Liver (tissue), 9 donors: ENCODE data around the gene ELMO2. TPM values are rescaled to one million over a fixed set of nuclear protein-coding genes. Genes with fewer than 3 reads are reported as not detected.

Experiments
- DNase-seq: peaks from one replicate; pipeline ENCODE4 v3.0.0-alpha.2; 2017; ENCODE audit warnings: low spot score
- H3K27ac ChIP-seq, 2 donors: one replicate each; pipeline ENCODE4 v1.7.0; 2013; ENCODE audit warnings: inconsistent platforms in 2 of 2, low read length in 2 of 2, control low read depth in 1 of 2, low read depth in 1 of 2, mild to moderate bottlenecking in 1 of 2
- H3K27me3 ChIP-seq, 4 donors: one replicate each; pipeline versions ENCODE4 v1.6.1 to v1.7.0; 2013; ENCODE audit warnings: low read length in 3 of 4, inconsistent platforms in 1 of 4, mild to moderate bottlenecking in 1 of 4, moderate library complexity in 1 of 4; ENCODE audit not compliant: control insufficient read depth in 4 of 4, insufficient read depth in 4 of 4
- H3K36me3 ChIP-seq, 4 donors: one replicate each; pipeline versions ENCODE4 v1.6.1 to v1.7.0; 2013; ENCODE audit warnings: low read length in 3 of 4, mild to moderate bottlenecking in 3 of 4, low read depth in 1 of 4, moderate library complexity in 1 of 4; ENCODE audit not compliant: control insufficient read depth in 4 of 4, insufficient read depth in 3 of 4
- H3K4me1 ChIP-seq, 4 donors: one replicate each; pipeline versions ENCODE4 v1.6.1 to v1.7.0; 2013; ENCODE audit warnings: low read length in 3 of 4, mild to moderate bottlenecking in 3 of 4, moderate library complexity in 1 of 4; ENCODE audit not compliant: control insufficient read depth in 4 of 4, insufficient read depth in 4 of 4
- H3K4me3 ChIP-seq, 3 donors: one replicate each; pipeline versions ENCODE4 v1.6.1 to v1.7.0; 2013; ENCODE audit warnings: low read length in 3 of 3, control low read depth in 1 of 3, low read depth in 1 of 3, mild to moderate bottlenecking in 1 of 3
- H3K9ac ChIP-seq, 2 donors: one replicate each; pipeline ENCODE4 v1.7.0; 2013; ENCODE audit warnings: low read length in 2 of 2, mild to moderate bottlenecking in 2 of 2, moderate library complexity in 2 of 2, control low read depth in 1 of 2, low read depth in 1 of 2
- H3K9me3 ChIP-seq, 4 donors: one replicate each; pipeline versions ENCODE4 v1.6.1 to v1.7.0; 2013; ENCODE audit warnings: low read length in 3 of 4; ENCODE audit not compliant: control insufficient read depth in 4 of 4
- EGR1 ChIP-seq, 2 donors: IDR thresholded peaks; 2 replicates each; pipeline ENCODE4 v1.6.1; 2016 to 2018; ENCODE audit warnings: antibody characterized with exemption in 2 of 2, low read depth in 2 of 2
- FOXA1 ChIP-seq: IDR thresholded peaks from 2 replicates; pipeline ENCODE4 v1.6.1; 2016; ENCODE audit warnings: antibody characterized with exemption
- FOXA2 ChIP-seq: IDR thresholded peaks from 2 replicates; pipeline ENCODE4 v1.6.1; 2016; ENCODE audit warnings: antibody characterized with exemption
- GABPA ChIP-seq, 2 donors: IDR thresholded peaks in 1 of 2; conservative IDR thresholded peaks in 1 of 2; 2 replicates each; pipeline ENCODE4 v1.6.1; 2016; ENCODE audit warnings: antibody characterized with exemption in 2 of 2, mild to moderate bottlenecking in 1 of 2, moderate library complexity in 1 of 2
- HNF4A ChIP-seq, 2 donors: conservative IDR thresholded peaks; 2 replicates each; pipeline ENCODE4 v1.6.1; 2016; ENCODE audit warnings: antibody characterized with exemption in 2 of 2, mild to moderate bottlenecking in 2 of 2
- HNF4G ChIP-seq: IDR thresholded peaks from 2 replicates; pipeline ENCODE4 v1.6.1; 2016; ENCODE audit warnings: antibody characterized with exemption
- JUND ChIP-seq, 2 donors: IDR thresholded peaks; 2 replicates each; pipeline ENCODE4 v1.6.1; 2016; ENCODE audit warnings: antibody characterized with exemption in 2 of 2
- NR2F2 ChIP-seq: IDR thresholded peaks from 2 replicates; pipeline ENCODE4 v1.6.1; 2016; ENCODE audit warnings: antibody characterized with exemption
- RAD21 ChIP-seq, 2 donors: IDR thresholded peaks; 2 replicates each; pipeline ENCODE4 v1.6.1; 2016; ENCODE audit warnings: antibody characterized with exemption in 2 of 2, mild to moderate bottlenecking in 2 of 2
- RXRA ChIP-seq, 2 donors: IDR thresholded peaks; 2 replicates each; pipeline ENCODE4 v1.6.1; 2017 to 2018; ENCODE audit warnings: antibody characterized with exemption in 2 of 2, mild to moderate bottlenecking in 1 of 2
- SP1 ChIP-seq: IDR thresholded peaks from 2 replicates; pipeline ENCODE4 v1.6.1; 2018; ENCODE audit warnings: antibody characterized with exemption, mild to moderate bottlenecking
- TAF1 ChIP-seq: conservative IDR thresholded peaks from 2 replicates; pipeline ENCODE4 v1.6.1; 2016; ENCODE audit warnings: antibody characterized with exemption, mild to moderate bottlenecking
- YY1 ChIP-seq: IDR thresholded peaks from 2 replicates; pipeline ENCODE4 v1.6.1; 2016; ENCODE audit warnings: antibody characterized with exemption, mild to moderate bottlenecking
- WGBS: extraction: QIAGEN DNeasy Blood & Tissue Kit; methylation state at CpG from one replicate; pipeline ENCODE4 v1.1.7; 2013; 5-methylcytosine and 5-hydroxymethylcytosine counted together
- polyA plus RNA-seq, 2 donors: library from polyadenylated mRNA; stranded (reverse) in 1 of 2; unstranded in 1 of 2; fragments of 200-250 nt in 1 of 2; fragments of >200 nt in 1 of 2; fragmentation: Nextera tagmentation in 1 of 2; extraction: Ambion mirVana in 1 of 2; gene quantifications; one replicate each; pipeline versions ENCODE4 v1.2.1 to v1.2.3, GENCODE V29; 2013 to 2015
- total RNA-seq, 2 donors: library from RNA; depleted of rRNA; stranded (reverse); fragments of >200 nt; gene quantifications; one replicate each; pipeline ENCODE4 v1.2.3, GENCODE V29; 2014
- TF ChIP-seq, protein P1 (sequence below): fragments of 150-350 bp; IDR thresholded peaks from 2 replicates; pipeline ENCODE4 v1.5.1; 2017; ENCODE audit warnings: improper control_type of control experiment, low read depth, low read length; ENCODE audit not compliant: missing input control
- TF ChIP-seq, protein P2 (sequence below): IDR thresholded peaks from 2 replicates; pipeline ENCODE4 v1.6.1; 2016; ENCODE audit warnings: antibody characterized with exemption
- TF ChIP-seq, protein P3 (sequence below): IDR thresholded peaks from 2 replicates; pipeline ENCODE4 v1.6.1; 2016; ENCODE audit warnings: antibody characterized with exemption
- TF ChIP-seq, protein P4 (sequence below): IDR thresholded peaks from 2 replicates; pipeline ENCODE4 v1.6.1; 2016; ENCODE audit warnings: antibody characterized with exemption, mild to moderate bottlenecking
- TF ChIP-seq, protein P5 (sequence below): IDR thresholded peaks from 2 replicates; pipeline ENCODE4 v1.6.1; 2016; ENCODE audit warnings: antibody characterized with exemption
- donor health status: healthy.
- donor health status: healthy.
- donor health status: healthy.
- donor health status: healthy.
- donor health status: healthy.

The ELMO2 gene
- total and polyA plus RNA-seq, 4 donors: 7.9 to 16.0 (median 13.9) TPM

DNA sequence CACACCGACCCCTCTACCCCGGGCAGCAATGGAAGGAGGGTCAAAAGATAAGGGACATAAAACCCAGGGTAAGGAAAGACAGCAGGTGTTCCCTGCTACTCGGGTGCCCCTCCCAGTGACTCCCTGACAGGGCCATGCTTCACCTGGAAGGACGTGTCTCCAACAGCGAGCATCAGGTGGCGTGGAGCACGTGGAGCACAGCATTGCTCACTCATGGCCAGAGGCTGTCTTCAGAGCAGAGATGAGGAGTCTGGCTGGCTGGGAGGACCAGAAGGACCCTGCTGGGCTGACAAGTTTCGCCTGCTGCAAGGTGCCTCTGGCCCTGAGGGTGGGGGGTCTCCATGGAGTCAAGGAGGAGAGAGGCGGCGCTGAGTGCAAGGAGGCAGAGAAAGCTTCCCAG is 82.9 kb downstream of the ELMO2 start:
- no peak overlapping the region for H3K9ac ChIP-seq
- no peaks in the 10 kb centered on the region for H3K4me1 ChIP-seq
- no peaks in the 10 kb centered on the region for H3K9me3 ChIP-seq
- 58% methylated on average over 10 of the region's 10 CpGs for WGBS
- H3K27ac ChIP-seq: no peak overlapping the region
- no peaks in the 10 kb centered on the region for H3K36me3 ChIP-seq
- no peak for DNase-seq
- no peak overlapping the region for H3K4me3 ChIP-seq
- no peaks in the 10 kb centered on the region for H3K27me3 ChIP-seq
- TF ChIP-seq, protein P1, sequence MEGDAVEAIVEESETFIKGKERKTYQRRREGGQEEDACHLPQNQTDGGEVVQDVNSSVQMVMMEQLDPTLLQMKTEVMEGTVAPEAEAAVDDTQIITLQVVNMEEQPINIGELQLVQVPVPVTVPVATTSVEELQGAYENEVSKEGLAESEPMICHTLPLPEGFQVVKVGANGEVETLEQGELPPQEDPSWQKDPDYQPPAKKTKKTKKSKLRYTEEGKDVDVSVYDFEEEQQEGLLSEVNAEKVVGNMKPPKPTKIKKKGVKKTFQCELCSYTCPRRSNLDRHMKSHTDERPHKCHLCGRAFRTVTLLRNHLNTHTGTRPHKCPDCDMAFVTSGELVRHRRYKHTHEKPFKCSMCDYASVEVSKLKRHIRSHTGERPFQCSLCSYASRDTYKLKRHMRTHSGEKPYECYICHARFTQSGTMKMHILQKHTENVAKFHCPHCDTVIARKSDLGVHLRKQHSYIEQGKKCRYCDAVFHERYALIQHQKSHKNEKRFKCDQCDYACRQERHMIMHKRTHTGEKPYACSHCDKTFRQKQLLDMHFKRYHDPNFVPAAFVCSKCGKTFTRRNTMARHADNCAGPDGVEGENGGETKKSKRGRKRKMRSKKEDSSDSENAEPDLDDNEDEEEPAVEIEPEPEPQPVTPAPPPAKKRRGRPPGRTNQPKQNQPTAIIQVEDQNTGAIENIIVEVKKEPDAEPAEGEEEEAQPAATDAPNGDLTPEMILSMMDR: no peak
- TF ChIP-seq GABPA (IDR thresholded peaks at IDR 0.05 in 1 of 2, conservative IDR thresholded peaks at IDR 0.05 in 1 of 2) (no peak), FOXA2 (no peak), RAD21 (IDR thresholded peaks at IDR 0.05) (no peak), YY1 (no peak), TAF1 (no peak)
- TF ChIP-seq, protein P2, sequence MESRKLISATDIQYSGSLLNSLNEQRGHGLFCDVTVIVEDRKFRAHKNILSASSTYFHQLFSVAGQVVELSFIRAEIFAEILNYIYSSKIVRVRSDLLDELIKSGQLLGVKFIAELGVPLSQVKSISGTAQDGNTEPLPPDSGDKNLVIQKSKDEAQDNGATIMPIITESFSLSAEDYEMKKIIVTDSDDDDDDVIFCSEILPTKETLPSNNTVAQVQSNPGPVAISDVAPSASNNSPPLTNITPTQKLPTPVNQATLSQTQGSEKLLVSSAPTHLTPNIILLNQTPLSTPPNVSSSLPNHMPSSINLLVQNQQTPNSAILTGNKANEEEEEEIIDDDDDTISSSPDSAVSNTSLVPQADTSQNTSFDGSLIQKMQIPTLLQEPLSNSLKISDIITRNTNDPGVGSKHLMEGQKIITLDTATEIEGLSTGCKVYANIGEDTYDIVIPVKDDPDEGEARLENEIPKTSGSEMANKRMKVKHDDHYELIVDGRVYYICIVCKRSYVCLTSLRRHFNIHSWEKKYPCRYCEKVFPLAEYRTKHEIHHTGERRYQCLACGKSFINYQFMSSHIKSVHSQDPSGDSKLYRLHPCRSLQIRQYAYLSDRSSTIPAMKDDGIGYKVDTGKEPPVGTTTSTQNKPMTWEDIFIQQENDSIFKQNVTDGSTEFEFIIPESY: no peak

DNA sequence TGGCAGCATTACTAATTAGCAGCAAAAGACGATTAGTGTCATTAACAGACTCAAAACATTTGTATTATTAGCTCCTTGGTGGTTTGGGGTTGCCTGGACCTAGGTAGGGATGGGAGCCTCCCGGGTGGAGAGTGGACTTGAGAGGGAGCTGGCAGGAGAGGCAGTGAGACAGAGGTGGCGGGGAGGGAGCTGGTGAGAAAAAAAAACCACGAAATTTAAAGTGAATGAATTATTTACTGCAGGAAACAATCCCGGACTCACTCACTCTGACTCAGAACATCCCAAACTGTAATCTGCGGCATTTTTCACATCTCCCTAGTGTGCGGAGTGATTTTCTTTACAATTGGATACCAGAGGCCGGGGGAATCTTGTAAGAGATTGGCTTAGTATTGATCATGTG is 83.8 kb downstream of the ELMO2 start:
- 75% methylated on average over 8 of the region's 8 CpGs for WGBS
- Histone ChIP-seq H3K4me3 (no peak overlapping the region), H3K36me3 (no peaks in the 10 kb centered on the region), H3K9me3 (no peaks in the 10 kb centered on the region), H3K4me1 (no peaks in the 10 kb centered on the region), H3K27me3 (no peaks in the 10 kb centered on the region), H3K9ac (no peak overlapping the region), H3K27ac (no peak overlapping the region)
- no peak for TF ChIP-seq YY1
- TF ChIP-seq FOXA1: no peak
- TF ChIP-seq TAF1: no peak
- TF ChIP-seq HNF4A (conservative IDR thresholded peaks at IDR 0.05): no peak
- no peak for TF ChIP-seq HNF4G
- no peak for TF ChIP-seq GABPA (IDR thresholded peaks at IDR 0.05 in 1 of 2, conservative IDR thresholded peaks at IDR 0.05 in 1 of 2)
- no peak for TF ChIP-seq EGR1 (IDR thresholded peaks at IDR 0.05; ENCODE audit: low read depth in 2 of 2)
- TF ChIP-seq SP1: no peak
- no peak for TF ChIP-seq RAD21 (IDR thresholded peaks at IDR 0.05)
- TF ChIP-seq, protein P3, sequence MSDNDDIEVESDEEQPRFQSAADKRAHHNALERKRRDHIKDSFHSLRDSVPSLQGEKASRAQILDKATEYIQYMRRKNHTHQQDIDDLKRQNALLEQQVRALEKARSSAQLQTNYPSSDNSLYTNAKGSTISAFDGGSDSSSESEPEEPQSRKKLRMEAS: no peak
- TF ChIP-seq, protein P1: no peak
- no peak for TF ChIP-seq JUND (IDR thresholded peaks at IDR 0.05)
- no peak for TF ChIP-seq NR2F2
- TF ChIP-seq, protein P4, sequence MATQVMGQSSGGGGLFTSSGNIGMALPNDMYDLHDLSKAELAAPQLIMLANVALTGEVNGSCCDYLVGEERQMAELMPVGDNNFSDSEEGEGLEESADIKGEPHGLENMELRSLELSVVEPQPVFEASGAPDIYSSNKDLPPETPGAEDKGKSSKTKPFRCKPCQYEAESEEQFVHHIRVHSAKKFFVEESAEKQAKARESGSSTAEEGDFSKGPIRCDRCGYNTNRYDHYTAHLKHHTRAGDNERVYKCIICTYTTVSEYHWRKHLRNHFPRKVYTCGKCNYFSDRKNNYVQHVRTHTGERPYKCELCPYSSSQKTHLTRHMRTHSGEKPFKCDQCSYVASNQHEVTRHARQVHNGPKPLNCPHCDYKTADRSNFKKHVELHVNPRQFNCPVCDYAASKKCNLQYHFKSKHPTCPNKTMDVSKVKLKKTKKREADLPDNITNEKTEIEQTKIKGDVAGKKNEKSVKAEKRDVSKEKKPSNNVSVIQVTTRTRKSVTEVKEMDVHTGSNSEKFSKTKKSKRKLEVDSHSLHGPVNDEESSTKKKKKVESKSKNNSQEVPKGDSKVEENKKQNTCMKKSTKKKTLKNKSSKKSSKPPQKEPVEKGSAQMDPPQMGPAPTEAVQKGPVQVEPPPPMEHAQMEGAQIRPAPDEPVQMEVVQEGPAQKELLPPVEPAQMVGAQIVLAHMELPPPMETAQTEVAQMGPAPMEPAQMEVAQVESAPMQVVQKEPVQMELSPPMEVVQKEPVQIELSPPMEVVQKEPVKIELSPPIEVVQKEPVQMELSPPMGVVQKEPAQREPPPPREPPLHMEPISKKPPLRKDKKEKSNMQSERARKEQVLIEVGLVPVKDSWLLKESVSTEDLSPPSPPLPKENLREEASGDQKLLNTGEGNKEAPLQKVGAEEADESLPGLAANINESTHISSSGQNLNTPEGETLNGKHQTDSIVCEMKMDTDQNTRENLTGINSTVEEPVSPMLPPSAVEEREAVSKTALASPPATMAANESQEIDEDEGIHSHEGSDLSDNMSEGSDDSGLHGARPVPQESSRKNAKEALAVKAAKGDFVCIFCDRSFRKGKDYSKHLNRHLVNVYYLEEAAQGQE: no peak
- TF ChIP-seq FOXA2: no peak
- TF ChIP-seq, protein P5, sequence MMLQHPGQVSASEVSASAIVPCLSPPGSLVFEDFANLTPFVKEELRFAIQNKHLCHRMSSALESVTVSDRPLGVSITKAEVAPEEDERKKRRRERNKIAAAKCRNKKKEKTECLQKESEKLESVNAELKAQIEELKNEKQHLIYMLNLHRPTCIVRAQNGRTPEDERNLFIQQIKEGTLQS: no peak
- TF ChIP-seq, protein P2: no peak
- no peak for TF ChIP-seq RXRA (IDR thresholded peaks at IDR 0.05)
- no peak for DNase-seq
